ENCODE data around the gene TMEM8B. TPM values are rescaled to one million over a fixed set of nuclear protein-coding genes. Genes with fewer than 3 reads are reported as not detected.

The TMEM8B gene
- total RNA-seq, 1 donor from 2014 or later, result 4.8 TPM

DNA sequence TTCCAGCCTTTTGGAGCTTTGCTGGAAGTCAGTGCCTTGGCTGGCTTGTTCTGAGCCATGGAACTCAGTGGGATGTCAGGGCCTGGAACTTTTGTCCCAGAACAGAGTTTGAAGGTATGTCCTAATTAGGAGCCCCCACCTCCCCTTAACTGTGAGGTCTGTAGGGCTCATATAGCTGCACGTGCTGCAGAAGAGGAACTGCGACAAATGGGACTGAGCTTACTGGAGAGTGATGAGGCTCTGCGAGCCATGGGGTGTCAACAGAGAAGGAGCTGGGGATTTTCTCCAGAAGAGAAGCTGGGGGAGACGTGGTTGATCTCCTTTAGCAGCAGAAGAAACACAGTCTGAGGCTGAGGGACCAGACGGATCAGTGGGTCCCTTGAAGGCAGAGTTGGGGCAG, 10.9 kb downstream of the TMEM8B start:
- H3K27ac ChIP-seq, result no peak overlapping the region
- peaks cover 4% of the 10 kb centered on the region for H3K27me3 ChIP-seq
- no peak overlapping the region for H2AFZ ChIP-seq (replicated peaks)
- no peak overlapping the region for H3K4me2 ChIP-seq
- peaks cover 4% of the 10 kb centered on the region for H4K20me1 ChIP-seq (ENCODE audit: low read depth)
- Mint-ChIP-seq H3K4me1 (peaks cover 6% of the 10 kb centered on the region), H3K27ac (peak overlapping the region; percentile 6), H3K36me3 (peaks cover 15% of the 10 kb centered on the region), H3K4me3 (no peak overlapping the region), H3K9me3 (no peaks in the 10 kb centered on the region), H3K27me3 (ENCODE audit: insufficient read depth, low read depth) (no peaks in the 10 kb centered on the region)
- no peaks in the 10 kb centered on the region for H3F3A ChIP-seq (ENCODE audit: low read depth)
- no peak for DNase-seq (ENCODE audit: low spot score)
- no peak overlapping the region for H3K9ac ChIP-seq
- H3K79me2 ChIP-seq (ENCODE audit: low read depth), result no peaks in the 10 kb centered on the region
- no peaks in the 10 kb centered on the region for H3K9me3 ChIP-seq (ENCODE audit: low read depth)
- no peak for TF ChIP-seq EZH2phosphoT487 (IDR thresholded peaks at IDR 0.05)
- no peak for TF ChIP-seq EZH2 (IDR thresholded peaks at IDR 0.05)
- TF ChIP-seq, protein P1, sequence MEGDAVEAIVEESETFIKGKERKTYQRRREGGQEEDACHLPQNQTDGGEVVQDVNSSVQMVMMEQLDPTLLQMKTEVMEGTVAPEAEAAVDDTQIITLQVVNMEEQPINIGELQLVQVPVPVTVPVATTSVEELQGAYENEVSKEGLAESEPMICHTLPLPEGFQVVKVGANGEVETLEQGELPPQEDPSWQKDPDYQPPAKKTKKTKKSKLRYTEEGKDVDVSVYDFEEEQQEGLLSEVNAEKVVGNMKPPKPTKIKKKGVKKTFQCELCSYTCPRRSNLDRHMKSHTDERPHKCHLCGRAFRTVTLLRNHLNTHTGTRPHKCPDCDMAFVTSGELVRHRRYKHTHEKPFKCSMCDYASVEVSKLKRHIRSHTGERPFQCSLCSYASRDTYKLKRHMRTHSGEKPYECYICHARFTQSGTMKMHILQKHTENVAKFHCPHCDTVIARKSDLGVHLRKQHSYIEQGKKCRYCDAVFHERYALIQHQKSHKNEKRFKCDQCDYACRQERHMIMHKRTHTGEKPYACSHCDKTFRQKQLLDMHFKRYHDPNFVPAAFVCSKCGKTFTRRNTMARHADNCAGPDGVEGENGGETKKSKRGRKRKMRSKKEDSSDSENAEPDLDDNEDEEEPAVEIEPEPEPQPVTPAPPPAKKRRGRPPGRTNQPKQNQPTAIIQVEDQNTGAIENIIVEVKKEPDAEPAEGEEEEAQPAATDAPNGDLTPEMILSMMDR (IDR thresholded peaks at IDR 0.05), result no peak
- no peak overlapping the region for H3K4me3 ChIP-seq
- H3K36me3 ChIP-seq, result no peaks in the 10 kb centered on the region
- H3K4me1 ChIP-seq, result no peaks in the 10 kb centered on the region

DNA sequence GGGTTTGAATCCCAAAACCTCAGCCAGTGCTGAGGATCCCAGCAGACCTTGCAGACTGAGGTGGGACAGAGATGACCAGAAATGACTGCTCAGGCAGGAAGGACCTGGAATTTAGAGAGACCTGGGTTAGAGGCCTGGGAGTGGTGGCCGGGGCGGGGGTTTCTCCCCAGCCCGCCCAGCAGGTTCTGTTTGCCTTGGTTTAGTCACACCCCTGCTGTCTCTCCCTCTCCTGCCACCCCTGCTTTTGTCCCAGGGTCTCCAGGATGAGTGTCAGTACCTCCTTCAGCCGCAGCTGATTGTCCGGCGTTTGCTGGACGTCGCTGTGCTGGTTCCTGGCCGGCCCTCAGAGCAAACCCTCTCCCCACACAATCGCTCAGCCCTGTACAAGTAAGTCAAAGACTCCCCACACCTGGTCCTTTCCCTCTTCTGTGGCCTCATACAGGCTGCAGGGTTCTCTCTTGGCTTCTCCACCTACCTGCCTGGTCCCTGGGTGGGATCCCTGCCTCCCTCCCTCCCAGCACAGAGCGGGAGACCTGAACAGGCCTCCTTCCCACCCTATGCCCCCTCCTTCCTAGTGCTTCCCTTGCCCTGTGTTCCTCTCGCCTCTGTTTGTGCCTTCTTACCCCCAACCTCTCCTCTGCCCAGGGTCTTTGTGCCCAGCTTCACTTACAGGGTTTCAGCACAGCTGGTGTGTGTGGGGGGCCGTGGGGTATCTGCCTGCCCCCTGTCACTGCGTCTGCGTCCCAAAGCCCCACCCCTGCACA, 12.0 kb downstream of the TMEM8B start:
- Histone ChIP-seq H3K4me2 (no peak overlapping the region), H3K27ac (no peak overlapping the region), H3F3A (ENCODE audit: low read depth) (no peaks in the 10 kb centered on the region), H3K4me1 (peaks cover under 1% of the 10 kb centered on the region), H3K36me3 (no peaks in the 10 kb centered on the region), H3K4me3 (no peak overlapping the region), H3K79me2 (ENCODE audit: low read depth) (no peaks in the 10 kb centered on the region), H4K20me1 (ENCODE audit: low read depth) (peaks cover 12% of the 10 kb centered on the region), H3K27me3 (peaks cover 15% of the 10 kb centered on the region), H3K9me3 (ENCODE audit: low read depth) (no peaks in the 10 kb centered on the region), H3K9ac (no peak overlapping the region), H2AFZ (replicated peaks) (no peak overlapping the region)
- TF ChIP-seq EZH2 (IDR thresholded peaks at IDR 0.05) (no peak), EZH2phosphoT487 (IDR thresholded peaks at IDR 0.05) (no peak)
- TF ChIP-seq, protein P1 (IDR thresholded peaks at IDR 0.05), result no peak
- Mint-ChIP-seq H3K27ac (no peak overlapping the region), H3K4me3 (no peak overlapping the region), H3K36me3 (peaks cover 15% of the 10 kb centered on the region), H3K4me1 (peaks cover 6% of the 10 kb centered on the region), H3K9me3 (no peaks in the 10 kb centered on the region), H3K27me3 (ENCODE audit: insufficient read depth, low read depth) (peaks cover 2% of the 10 kb centered on the region)
- DNase-seq (ENCODE audit: low spot score), result no peak

DNA sequence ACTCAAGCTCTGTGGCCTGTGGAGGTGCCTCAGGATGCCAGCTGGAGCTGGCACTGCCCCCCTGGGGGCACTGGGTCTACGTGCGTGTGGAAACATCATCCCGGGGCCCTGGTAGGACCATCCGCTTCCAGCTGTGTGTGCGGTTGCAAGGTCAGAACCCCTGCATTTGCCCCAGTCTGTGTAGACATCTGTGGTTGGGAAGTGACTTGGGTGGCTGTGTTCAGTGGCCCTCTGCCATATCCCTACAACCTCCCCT, 12.5 kb downstream of the TMEM8B start:
- no peak overlapping the region for H3K27ac Mint-ChIP-seq
- Histone ChIP-seq H3K9ac (no peak overlapping the region), H3K27me3 (peaks cover 20% of the 10 kb centered on the region), H3K9me3 (ENCODE audit: low read depth) (no peaks in the 10 kb centered on the region), H3K4me2 (no peak overlapping the region), H3K4me1 (peaks cover 4% of the 10 kb centered on the region), H3K79me2 (ENCODE audit: low read depth) (no peaks in the 10 kb centered on the region), H3K36me3 (no peaks in the 10 kb centered on the region), H3F3A (ENCODE audit: low read depth) (no peaks in the 10 kb centered on the region), H2AFZ (replicated peaks) (no peak overlapping the region), H3K4me3 (no peak overlapping the region), H3K27ac (no peak overlapping the region), H4K20me1 (ENCODE audit: low read depth) (peaks cover 12% of the 10 kb centered on the region)
- no peak for TF ChIP-seq EZH2phosphoT487 (IDR thresholded peaks at IDR 0.05)
- TF ChIP-seq EZH2 (IDR thresholded peaks at IDR 0.05), result no peak
- TF ChIP-seq, protein P1 (IDR thresholded peaks at IDR 0.05), result no peak
- peaks cover 2% of the 10 kb centered on the region for H3K27me3 Mint-ChIP-seq (ENCODE audit: insufficient read depth, low read depth)
- H3K36me3 Mint-ChIP-seq, result peaks cover 16% of the 10 kb centered on the region
- DNase-seq (ENCODE audit: low spot score), result no peak
- peaks cover 6% of the 10 kb centered on the region for H3K4me1 Mint-ChIP-seq
- H3K9me3 Mint-ChIP-seq, result no peaks in the 10 kb centered on the region
- no peak overlapping the region for H3K4me3 Mint-ChIP-seq
